ENCODE results near the gene RBM4.
"Not testable (repeated sequence)": the region's sequence is repeated elsewhere in the genome, so short reads cannot be mapped to it uniquely, and the experiment has no call there.

RBM4 gene

GRCh38 chr11:66638177-66639065, at the start of gene RBM4:
RBM4 (plus strand) TSS chr11:66638703; CDS start chr11:66639712, 1,009 bp downstream.
- DNase-seq: peak; percentile 85 to 99 (median 97)

GRCh38 chr11:66589315-66589714, 49.2 kb upstream of the RBM4 start:
- DNase-seq: not testable (repeated sequence)

- no peak for DNase-seq
These were observed 48.4 kb upstream of the RBM4 start for GRCh38 chr11:66589996-66590675.

GRCh38 chr11:66591175-66591574, 47.3 kb upstream of the RBM4 start:
- no peak for DNase-seq

GRCh38 chr11:66592457-66593302, 45.8 kb upstream of the RBM4 start, which contains the start of the genes CCDC87 and CCS:
CCDC87 (minus strand) TSS chr11:66593063; CDS start chr11:66593015, 48 bp downstream.
CCS (plus strand) TSS chr11:66593185; CDS start chr11:66593262, 77 bp downstream.
- peak; percentile 89 to 99 (median 95) for DNase-seq

GRCh38 chr11:66593303-66593635, 45.2 kb upstream of the RBM4 start:
- no peak for DNase-seq

GRCh38 chr11:66593650-66594049, 44.9 kb upstream of the RBM4 start:
- no peak for DNase-seq

GRCh38 chr11:66595245-66595904, 43.1 kb upstream of the RBM4 start:
- peak in 2 of 6 experiments; percentile 29 to 45 for DNase-seq

GRCh38 chr11:66598993-66599392, 39.5 kb upstream of the RBM4 start:
- DNase-seq: no peak

GRCh38 chr11:66600219-66600618, 38.3 kb upstream of the RBM4 start:
- no peak for DNase-seq

GRCh38 chr11:66600631-66601233, 37.8 kb upstream of the RBM4 start:
- no peak for DNase-seq

- DNase-seq: no peak
These were observed 35.4 kb upstream of the RBM4 start for GRCh38 chr11:66603072-66603471.

GRCh38 chr11:66604155-66604554, 34.3 kb upstream of the RBM4 start:
- DNase-seq: no peak

GRCh38 chr11:66606608-66607007, 31.9 kb upstream of the RBM4 start:
- DNase-seq: not testable (repeated sequence)

GRCh38 chr11:66607126-66607834, 31.2 kb upstream of the RBM4 start:
- DNase-seq: no peak

- no peak for DNase-seq
These were observed 28.5 kb upstream of the RBM4 start for GRCh38 chr11:66609721-66610617.

- DNase-seq: no peak
These were observed 26.0 kb upstream of the RBM4 start for GRCh38 chr11:66612458-66612857.

- DNase-seq: no peak
These were observed 24.4 kb upstream of the RBM4 start for GRCh38 chr11:66614073-66614472.

- DNase-seq: peak; percentile 97 to 99 (median 98)
These were observed 21.9 kb upstream of the RBM4 start, which contains the start of gene RBM14 for GRCh38 chr11:66616379-66617154. RBM14 (plus strand) TSS chr11:66616630; CDS start chr11:66616721, 91 bp downstream.

All from stimulated activated naive CD4-positive, alpha-beta T cell (primary cell).